Stimulated activated CD8-positive, alpha-beta memory T cell treated with anti-CD3 and anti-CD28 coated beads, Interleukin-15, amount 100 ng/mL, for 4 hours (primary cell): Measurements from ENCODE around the gene FLCN.

ENCODE experiments used
- DNase-seq, 2 donors: peaks; one replicate each; pipeline ENCODE4 v3.0.0-alpha.2; 2020; ENCODE audit warnings: low read depth in 2 of 2

Gene FLCN

DNA sequence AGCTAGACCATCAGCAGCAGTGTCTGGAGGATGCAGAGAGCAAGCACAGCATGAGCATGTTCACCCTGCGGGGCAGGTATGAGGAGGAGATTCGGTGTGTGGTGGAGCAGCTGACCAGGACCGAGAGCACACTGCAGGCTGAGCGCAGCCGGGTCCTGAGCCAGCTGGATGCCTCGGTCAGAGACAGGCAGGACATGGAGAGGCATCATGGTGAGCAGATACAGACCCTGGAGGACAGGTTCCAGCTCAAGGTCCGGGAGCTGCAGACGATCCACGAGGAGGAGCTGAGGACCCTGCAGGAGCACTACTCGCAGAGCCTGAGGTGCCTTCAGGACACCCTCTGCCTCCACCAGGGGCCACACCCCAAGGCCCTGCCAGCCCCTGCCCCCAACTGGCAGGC, 69.6 kb downstream of the FLCN start:
- no peak for DNase-seq

DNA sequence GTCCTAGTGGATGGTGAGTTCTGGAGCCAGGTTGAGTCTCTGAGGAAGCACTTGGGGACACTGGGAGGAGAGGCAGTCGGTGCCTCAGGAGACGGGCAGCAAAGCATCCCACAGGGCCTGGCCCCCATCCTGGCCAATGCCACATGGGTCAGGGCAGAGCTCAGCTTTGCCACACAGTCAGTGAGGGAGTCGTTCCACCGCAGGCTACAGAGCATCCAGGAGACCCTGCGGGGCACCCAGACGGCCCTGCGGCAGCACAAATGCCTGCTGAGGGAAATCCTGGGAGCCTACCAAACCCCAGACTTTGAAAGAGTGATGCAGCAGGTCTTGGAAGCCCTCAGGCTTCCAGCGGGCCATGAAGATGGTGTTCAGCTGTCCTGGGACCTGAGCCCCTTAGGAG, 70.5 kb downstream of the FLCN start:
- no peak for DNase-seq

DNA sequence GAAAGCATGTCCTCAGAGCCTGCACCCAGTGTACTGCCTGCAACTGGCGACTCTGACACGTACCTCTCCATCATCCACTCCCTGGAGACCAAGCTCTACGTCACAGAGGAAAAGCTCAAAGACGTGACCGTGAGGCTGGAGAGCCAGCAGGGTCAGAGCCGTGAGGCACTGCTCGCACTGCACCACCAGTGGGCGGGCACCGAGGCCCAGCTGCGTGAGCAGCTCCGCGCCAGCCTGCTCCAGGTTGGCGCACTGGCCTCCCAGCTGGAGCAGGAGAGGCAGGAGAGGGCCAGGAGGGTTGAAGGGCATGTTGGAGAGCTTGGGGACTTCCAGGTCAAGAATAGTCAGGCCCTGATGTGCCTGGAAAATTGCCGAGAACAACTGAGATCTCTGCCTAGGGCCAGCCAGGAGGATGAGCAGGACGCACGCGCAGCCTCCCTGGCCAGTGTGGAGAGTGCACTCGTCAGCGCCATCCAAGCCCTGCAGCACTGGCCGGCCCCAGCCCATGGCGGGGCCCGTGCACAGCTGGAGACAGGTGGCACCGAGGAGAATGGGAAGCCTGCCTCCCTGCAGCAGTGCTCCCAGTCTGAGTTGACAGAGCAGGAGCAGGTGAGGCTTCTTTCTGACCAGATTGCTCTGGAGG, 71.2 kb downstream of the FLCN start:
- DNase-seq: no peak

DNA sequence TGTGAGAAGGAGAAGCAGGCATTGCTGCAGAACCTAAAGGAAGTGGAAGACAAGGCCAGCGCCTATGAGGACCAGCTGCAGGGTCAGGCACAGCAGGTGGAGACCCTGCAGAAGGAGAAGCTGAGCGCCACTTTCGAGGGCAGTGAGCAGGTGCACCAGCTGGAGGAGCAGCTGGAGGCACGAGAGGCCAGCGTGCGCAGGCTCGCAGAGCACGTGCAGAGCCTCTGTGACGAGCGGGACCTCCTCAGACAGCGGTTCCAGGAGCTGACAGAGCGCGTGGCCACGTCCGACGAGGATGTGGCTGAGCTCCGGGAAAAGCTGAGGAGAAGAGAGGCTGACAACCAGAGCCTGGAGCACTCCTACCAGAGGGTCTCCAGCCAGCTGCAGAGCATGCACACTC, 72.3 kb downstream of the FLCN start:
- no peak for DNase-seq

DNA sequence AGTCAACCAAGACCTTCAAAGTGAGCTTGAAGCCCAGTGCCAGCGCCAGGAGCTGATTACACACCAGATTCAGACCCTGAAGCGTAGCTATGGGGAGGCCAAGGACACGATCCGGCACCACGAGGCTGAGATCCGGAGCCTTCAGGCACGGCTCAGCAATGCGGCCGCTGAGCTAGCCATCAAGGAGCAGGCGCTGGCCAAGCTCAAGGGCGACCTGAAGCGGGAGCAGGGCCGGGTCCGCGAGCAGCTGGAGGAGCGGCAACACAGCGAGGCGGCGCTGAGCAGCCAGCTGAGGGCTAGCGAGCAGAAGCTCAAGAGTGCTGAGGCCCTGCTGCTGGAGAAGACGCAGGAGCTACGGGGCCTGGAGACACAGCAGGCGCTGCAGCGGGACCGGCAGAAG, 72.8 kb downstream of the FLCN start:
- no peak for DNase-seq
